Cerebellar cortex (tissue), 1 donor: ENCODE measurements around the gene GPR37L1.
A peak's percentile ranks its signal among the peaks of the same experiment; 100 is the strongest.

ENCODE experiments used
- DNase-seq: peaks from one replicate; pipeline ENCODE4 v3.0.0-alpha.2; 2015; ENCODE audit warnings: low spot score

GPR37L1 gene

GRCh38 chr1:202122639-202123335 lies at the start of gene GPR37L1:
Gene GPR37L1, plus strand, starts transcription at chr1:202122917. Its CDS starts 47 bp downstream, at chr1:202122964.
- DNase-seq: peak; percentile 53

GRCh38 chr1:202073206-202073605 lies 49.5 kb upstream of the GPR37L1 start:
- no peak for DNase-seq

- no peak for DNase-seq
Measured at GRCh38 chr1:202074985-202075384, 47.7 kb upstream of the GPR37L1 start.

- no peak for DNase-seq
Measured at GRCh38 chr1:202075389-202075788, 47.3 kb upstream of the GPR37L1 start.

- no peak for DNase-seq
Measured at GRCh38 chr1:202076050-202076511, 46.6 kb upstream of the GPR37L1 start.

- DNase-seq: no peak
Measured at GRCh38 chr1:202078241-202078640, 44.5 kb upstream of the GPR37L1 start.

- DNase-seq: no peak
Measured at GRCh38 chr1:202081992-202082391, 40.7 kb upstream of the GPR37L1 start.

- DNase-seq: no peak
Measured at GRCh38 chr1:202084791-202085681, 37.7 kb upstream of the GPR37L1 start.

GRCh38 chr1:202085682-202086373 lies 36.9 kb upstream of the GPR37L1 start:
- no peak for DNase-seq

GRCh38 chr1:202086579-202087350 lies 36.0 kb upstream of the GPR37L1 start:
- DNase-seq: no peak

GRCh38 chr1:202088206-202088605 lies 34.5 kb upstream of the GPR37L1 start:
- DNase-seq: no peak

- no peak for DNase-seq
Measured at GRCh38 chr1:202090994-202091393, 31.7 kb upstream of the GPR37L1 start.

GRCh38 chr1:202093858-202094257 lies 28.9 kb upstream of the GPR37L1 start:
- no peak for DNase-seq

- DNase-seq: no peak
Measured at GRCh38 chr1:202101184-202101583, 21.5 kb upstream of the GPR37L1 start.

GRCh38 chr1:202104073-202104472 lies 18.6 kb upstream of the GPR37L1 start:
- no peak for DNase-seq

- no peak for DNase-seq
Measured at GRCh38 chr1:202105571-202106339, 17.0 kb upstream of the GPR37L1 start.

GRCh38 chr1:202106340-202107254 lies 16.1 kb upstream of the GPR37L1 start:
- DNase-seq: no peak

- DNase-seq: no peak
Measured at GRCh38 chr1:202107321-202107761, 15.4 kb upstream of the GPR37L1 start.

GRCh38 chr1:202107801-202108731 lies 14.7 kb upstream of the GPR37L1 start:
- DNase-seq: no peak
